Ectodermal cell (in vitro differentiated cells): ENCODE measurements around the gene PLA2G3. TPM values are rescaled to one million over a fixed set of nuclear protein-coding genes. Genes with fewer than 3 reads are reported as not detected.

Experiments used
- H3K27ac ChIP-seq: 2 replicates; pipeline ENCODE4 v1.7.0; 2013; ENCODE audit warnings: mild to moderate bottlenecking, low read depth, low read length; ENCODE audit not compliant: insufficient read depth, poor library complexity, severe bottlenecking
- H3K27me3 ChIP-seq: 2 replicates; pipeline ENCODE4 v1.7.0; 2013; ENCODE audit warnings: mild to moderate bottlenecking, low read length; ENCODE audit not compliant: insufficient read depth, control insufficient read depth, poor library complexity, severe bottlenecking
- H3K36me3 ChIP-seq: one replicate; pipeline ENCODE4 v1.7.0; 2013; ENCODE audit warnings: low read length; ENCODE audit not compliant: control insufficient read depth, insufficient read depth
- H3K4me1 ChIP-seq: one replicate; pipeline ENCODE4 v1.7.0; 2013; ENCODE audit warnings: low read length; ENCODE audit not compliant: control insufficient read depth, insufficient read depth
- H3K4me3 ChIP-seq: 2 replicates; pipeline ENCODE4 v1.7.0; 2013; ENCODE audit warnings: low read depth, low read length, control low read depth; ENCODE audit not compliant: insufficient read depth
- H3K9me3 ChIP-seq: 2 replicates; pipeline ENCODE4 v1.7.0; 2013; ENCODE audit warnings: mild to moderate bottlenecking, low read length, moderate library complexity; ENCODE audit not compliant: control insufficient read depth
- WGBS, 2 experiments: methylation state at CpG; one replicate each; pipeline ENCODE4 v1.1.7; 2013; ENCODE audit warnings: missing lambda C conversion rate in 2 of 2; 5-methylcytosine and 5-hydroxymethylcytosine counted together
- polyA plus RNA-seq, 4 experiments: library from polyadenylated mRNA; stranded (reverse); fragments of 50-300 nt; gene quantifications; one replicate each; pipeline ENCODE4 v1.2.3, GENCODE V29; 2013

The PLA2G3 gene
- 2.2 TPM for polyA plus RNA-seq (2013, experiment 1 of 4)
- 1.1 TPM for polyA plus RNA-seq (2013, experiment 2 of 4)
- 0.59 TPM for polyA plus RNA-seq (2013, experiment 3 of 4)
- polyA plus RNA-seq (2013, experiment 4 of 4): 1.0 TPM

- H3K27ac ChIP-seq: no peak within 1 kb of the TSS
- H3K4me3 ChIP-seq: peak within 1 kb of the TSS; percentile 21
- WGBS, 2 experiments: 17 to 24% methylated on average over 24 of the region's 24 CpGs
Observed at GRCh38 chr22:31139866-31140716, at the start of gene PLA2G3. TSS of gene PLA2G3 (minus strand) at chr22:31140508. CDS start at chr22:31140354, 154 bp downstream.

GRCh38 chr22:31187627-31188026 lies 47.3 kb upstream of the PLA2G3 start:
- WGBS, 2 experiments: 94 to 95% methylated on average over 5 to 6 of the region's 6 CpGs
- H3K4me1 ChIP-seq: no peaks in the 10 kb centered on the region
- no peaks in the 10 kb centered on the region for H3K9me3 ChIP-seq
- H3K4me3 ChIP-seq: no peak overlapping the region
- no peaks in the 10 kb centered on the region for H3K36me3 ChIP-seq
- no peak overlapping the region for H3K27ac ChIP-seq
- no peaks in the 10 kb centered on the region for H3K27me3 ChIP-seq

More at GRCh38 chr22:31139866-31140716, at the start of gene PLA2G3:
- Histone ChIP-seq H3K36me3 (no peaks in the 10 kb centered on the region), H3K9me3 (no peaks in the 10 kb centered on the region), H3K4me1 (peaks cover 12% of the 10 kb centered on the region), H3K27me3 (peaks cover 3% of the 10 kb centered on the region)

GRCh38 chr22:31185056-31185455 lies 44.7 kb upstream of the PLA2G3 start:
- Histone ChIP-seq H3K36me3 (no peaks in the 10 kb centered on the region), H3K9me3 (no peaks in the 10 kb centered on the region), H3K4me3 (no peak overlapping the region), H3K27ac (no peak overlapping the region), H3K4me1 (no peaks in the 10 kb centered on the region), H3K27me3 (no peaks in the 10 kb centered on the region)
- 97% methylated on average over 5 of the region's 5 CpGs for WGBS, 2 experiments

- Histone ChIP-seq H3K27me3 (no peaks in the 10 kb centered on the region), H3K9me3 (no peaks in the 10 kb centered on the region), H3K27ac (no peak overlapping the region), H3K4me1 (no peaks in the 10 kb centered on the region), H3K4me3 (no peak overlapping the region), H3K36me3 (no peaks in the 10 kb centered on the region)
- whole genome bisulfite sequencing, 2 experiments: 91 to 94% methylated on average over 30 of the region's 30 CpGs
Observed at GRCh38 chr22:31184015-31184414, 43.7 kb upstream of the PLA2G3 start.

- WGBS, 2 experiments: 90 to 98% methylated on average over 1 of the region's 1 CpG
- Histone ChIP-seq H3K4me3 (no peak overlapping the region), H3K27ac (no peak overlapping the region), H3K27me3 (no peaks in the 10 kb centered on the region), H3K4me1 (no peaks in the 10 kb centered on the region), H3K9me3 (no peaks in the 10 kb centered on the region), H3K36me3 (no peaks in the 10 kb centered on the region)
Observed at GRCh38 chr22:31179345-31179744, 39.0 kb upstream of the PLA2G3 start.

GRCh38 chr22:31178859-31179258 lies 38.6 kb upstream of the PLA2G3 start:
- Histone ChIP-seq H3K4me1 (no peaks in the 10 kb centered on the region), H3K36me3 (no peaks in the 10 kb centered on the region), H3K9me3 (no peaks in the 10 kb centered on the region), H3K27ac (no peak overlapping the region), H3K27me3 (no peaks in the 10 kb centered on the region), H3K4me3 (no peak overlapping the region)
- WGBS, 2 experiments: 94 to 96% methylated on average over 2 of the region's 2 CpGs

- WGBS, 2 experiments: 95% methylated on average over 6 of the region's 6 CpGs
- Histone ChIP-seq H3K36me3 (no peaks in the 10 kb centered on the region), H3K27ac (no peak overlapping the region), H3K9me3 (no peaks in the 10 kb centered on the region), H3K4me3 (no peak overlapping the region), H3K4me1 (no peaks in the 10 kb centered on the region), H3K27me3 (no peaks in the 10 kb centered on the region)
Observed at GRCh38 chr22:31177420-31178162, 37.3 kb upstream of the PLA2G3 start.

- Histone ChIP-seq H3K4me1 (no peaks in the 10 kb centered on the region), H3K27me3 (no peaks in the 10 kb centered on the region), H3K4me3 (no peak overlapping the region), H3K36me3 (no peaks in the 10 kb centered on the region), H3K9me3 (no peaks in the 10 kb centered on the region), H3K27ac (no peak overlapping the region)
- 98 to 100% methylated on average over 1 of the region's 1 CpG for WGBS, 2 experiments
Observed at GRCh38 chr22:31176923-31177322, 36.6 kb upstream of the PLA2G3 start.

GRCh38 chr22:31173386-31174145 lies 33.3 kb upstream of the PLA2G3 start:
- Histone ChIP-seq H3K36me3 (no peaks in the 10 kb centered on the region), H3K4me3 (no peak overlapping the region), H3K9me3 (no peaks in the 10 kb centered on the region), H3K4me1 (no peaks in the 10 kb centered on the region), H3K27ac (no peak overlapping the region), H3K27me3 (no peaks in the 10 kb centered on the region)
- WGBS, 2 experiments: 88 to 96% methylated on average over 5 of the region's 5 CpGs
